Calu3 (cell line): ENCODE results near the gene PLB1. TPM values are rescaled to one million over a fixed set of nuclear protein-coding genes. Genes with fewer than 3 reads are reported as not detected.

Experiments used
- BruUV-seq: library from RNA; stranded (reverse); fragments of 400-500 nt; replicated peaks from 2 replicates; lab custom pipeline; 2021; lab: Mats Ljungman, UMichigan
- CTCF ChIA-PET: fragments of 300-600 bp; sonication (Branson Sonifier 250); formaldehyde crosslinking; loops from one replicate; lab custom pipeline; 2022; ENCODE audit warnings: antibody characterized with exemption; lab: Charles Lee
- DNase-seq: peaks from one replicate; pipeline ENCODE4 v3.0.0; 2022
- H3K27ac Mint-ChIP-seq: one replicate; pipeline ENCODE4 v1.8.0; 2022; ENCODE audit warnings: mixed read lengths; ENCODE audit not compliant: unreplicated experiment
- H3K27me3 Mint-ChIP-seq: one replicate; pipeline ENCODE4 v1.8.0; 2022; ENCODE audit warnings: mixed read lengths; ENCODE audit not compliant: unreplicated experiment
- H3K36me3 Mint-ChIP-seq: one replicate; pipeline ENCODE4 v1.8.0; 2022; ENCODE audit warnings: mild to moderate bottlenecking, moderate library complexity, mixed read lengths; ENCODE audit not compliant: insufficient read depth, unreplicated experiment
- H3K4me1 Mint-ChIP-seq: one replicate; pipeline ENCODE4 v1.8.0; 2022; ENCODE audit warnings: mild to moderate bottlenecking, low read depth, mixed read lengths; ENCODE audit not compliant: unreplicated experiment
- H3K4me3 Mint-ChIP-seq: one replicate; pipeline ENCODE4 v1.8.0; 2022; ENCODE audit warnings: mild to moderate bottlenecking, low read depth, moderate library complexity, mixed read lengths; ENCODE audit not compliant: unreplicated experiment
- H3K9me3 Mint-ChIP-seq: one replicate; pipeline ENCODE4 v1.8.0; 2022; ENCODE audit warnings: low read depth, mixed read lengths; ENCODE audit not compliant: unreplicated experiment
- CTCF ChIP-seq: fragments of 200-600 bp; IDR thresholded peaks from one replicate; pipeline ENCODE4 v1.8.0; 2022; ENCODE audit warnings: antibody characterized with exemption; ENCODE audit not compliant: unreplicated experiment
- intact Hi-C: fragments of 100-400 bp; cut with micrococcal nuclease; formaldehyde crosslinking; loops from one replicate; pipeline ENCODE4 v1.10.0; 2022; ENCODE audit not compliant: unreplicated experiment
- total RNA-seq: library from RNA; stranded (reverse); gene quantifications from 2 replicates; pipeline ENCODE4 v1.2.3, GENCODE V29; 2022

Gene PLB1
- total RNA-seq, 1 experiment from 2014 or later: 1.6 TPM

- Mint-ChIP-seq H3K27me3 (no peaks in the 10 kb centered on the region), H3K36me3 (no peaks in the 10 kb centered on the region), H3K4me3 (no peak overlapping the region), H3K9me3 (peaks cover 3% of the 10 kb centered on the region), H3K4me1 (no peaks in the 10 kb centered on the region), H3K27ac (no peak overlapping the region)
- CTCF ChIA-PET: no interaction called here
- no peak for TF ChIP-seq CTCF
- no peak for DNase-seq
- intact Hi-C loops: no loop called here
- no TSS peak for BruUV-seq
Measured at GRCh38 chr2:28457237-28457636, 38.6 kb upstream of the PLB1 start.

DNA sequence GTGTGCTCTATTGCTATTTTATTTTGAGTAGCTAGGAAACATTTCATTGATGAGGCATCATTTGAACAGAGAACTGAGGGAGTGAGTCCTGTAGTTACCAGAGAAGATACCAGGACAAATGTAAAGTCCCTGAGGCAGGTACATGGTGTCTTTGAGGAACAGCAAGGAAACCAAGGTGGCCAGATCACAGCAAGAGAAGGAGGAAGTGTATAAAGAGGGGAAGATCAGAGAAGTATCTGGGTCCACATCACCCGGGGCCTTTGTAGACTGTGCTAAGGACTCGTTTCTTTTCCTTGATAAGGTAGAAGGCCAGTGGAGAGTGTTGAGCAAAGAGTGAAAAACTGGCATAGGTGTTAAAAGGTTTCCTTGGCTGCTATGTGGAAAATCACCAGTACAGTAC is 34.8 kb upstream of the PLB1 start:
- Mint-ChIP-seq H3K27me3 (peaks cover 15% of the 10 kb centered on the region), H3K27ac (no peak overlapping the region), H3K4me1 (no peaks in the 10 kb centered on the region), H3K4me3 (no peak overlapping the region), H3K36me3 (no peaks in the 10 kb centered on the region), H3K9me3 (peaks cover 10% of the 10 kb centered on the region)
- CTCF ChIA-PET: no interaction called here
- TF ChIP-seq CTCF: no peak
- DNase-seq: no peak
- BruUV-seq: no TSS peak
- intact Hi-C loops: no loop called here

GRCh38 chr2:28462122-28462521 is 33.7 kb upstream of the PLB1 start:
- CTCF ChIA-PET: no interaction called here
- no peaks in the 10 kb centered on the region for H3K4me1 Mint-ChIP-seq
- H3K4me3 Mint-ChIP-seq: no peak overlapping the region
- H3K27me3 Mint-ChIP-seq: peaks cover 15% of the 10 kb centered on the region
- peaks cover 10% of the 10 kb centered on the region for H3K9me3 Mint-ChIP-seq
- DNase-seq: no peak
- intact Hi-C loops: no loop called here
- H3K27ac Mint-ChIP-seq: no peak overlapping the region
- TF ChIP-seq CTCF: no peak
- BruUV-seq: no TSS peak
- no peaks in the 10 kb centered on the region for H3K36me3 Mint-ChIP-seq

- CTCF ChIA-PET: no interaction called here
- DNase-seq: no peak
- H3K27me3 Mint-ChIP-seq: peaks cover 27% of the 10 kb centered on the region
- H3K4me3 Mint-ChIP-seq: no peak overlapping the region
- intact Hi-C loops: no loop called here
- BruUV-seq: no TSS peak
- H3K27ac Mint-ChIP-seq: no peak overlapping the region
- no peaks in the 10 kb centered on the region for H3K4me1 Mint-ChIP-seq
- H3K36me3 Mint-ChIP-seq: no peaks in the 10 kb centered on the region
- no peak for TF ChIP-seq CTCF
- peaks cover 10% of the 10 kb centered on the region for H3K9me3 Mint-ChIP-seq
Measured at GRCh38 chr2:28463211-28463816, 32.5 kb upstream of the PLB1 start.
